Activated T-cell treated with anti-CD3 and anti-CD28 coated beads, Interleukin-2, amount 50 U/mL, for 72 hours (primary cell): ENCODE results near the gene ADTRP. TPM values are rescaled to one million over a fixed set of nuclear protein-coding genes. Genes with fewer than 3 reads are reported as not detected.

Source experiments
- ATAC-seq, 2 donors: fragments of 150-1000 bp; cut with Tn5 transposase; replicated peaks in 1 of 2; 2 replicates each; pipeline ENCODE4 v1.10.0; 2021; ENCODE audit warnings: moderate library complexity in 2 of 2, mild to moderate bottlenecking in 1 of 2
- DNase-seq, 2 donors: peaks; one replicate each; pipeline ENCODE4 v3.0.0; 2021 to 2022; ENCODE audit warnings: mixed read lengths in 1 of 2
- H3K27ac Mint-ChIP-seq: one replicate; pipeline ENCODE4 v1.8.0; 2022; ENCODE audit warnings: mild to moderate bottlenecking, moderate library complexity, mixed read lengths
- H3K27me3 Mint-ChIP-seq: one replicate; pipeline ENCODE4 v1.8.0; 2022; ENCODE audit warnings: low read depth, mixed read lengths
- H3K36me3 Mint-ChIP-seq, 2 donors: one replicate each; pipeline ENCODE4 v1.8.0; 2022; ENCODE audit warnings: mixed read lengths in 2 of 2, mild to moderate bottlenecking in 1 of 2; ENCODE audit not compliant: insufficient read depth in 2 of 2
- H3K4me1 Mint-ChIP-seq: one replicate; pipeline ENCODE4 v1.8.0; 2022; ENCODE audit warnings: low read depth, mixed read lengths
- H3K4me3 Mint-ChIP-seq, 2 donors: one replicate each; pipeline ENCODE4 v1.8.0; 2022; ENCODE audit warnings: mild to moderate bottlenecking in 2 of 2, mixed read lengths in 2 of 2, moderate library complexity in 2 of 2
- H3K9me3 Mint-ChIP-seq, 2 donors: one replicate each; pipeline ENCODE4 v1.8.0; 2022; ENCODE audit warnings: mixed read lengths in 2 of 2
- total RNA-seq, 2 donors: library from RNA; stranded (reverse); gene quantifications; one replicate each; pipeline ENCODE4 v1.2.3, GENCODE V29; 2022

The ADTRP gene
- total RNA-seq, 2 donors from 2014 or later = 62.4 to 71.6 TPM

DNA sequence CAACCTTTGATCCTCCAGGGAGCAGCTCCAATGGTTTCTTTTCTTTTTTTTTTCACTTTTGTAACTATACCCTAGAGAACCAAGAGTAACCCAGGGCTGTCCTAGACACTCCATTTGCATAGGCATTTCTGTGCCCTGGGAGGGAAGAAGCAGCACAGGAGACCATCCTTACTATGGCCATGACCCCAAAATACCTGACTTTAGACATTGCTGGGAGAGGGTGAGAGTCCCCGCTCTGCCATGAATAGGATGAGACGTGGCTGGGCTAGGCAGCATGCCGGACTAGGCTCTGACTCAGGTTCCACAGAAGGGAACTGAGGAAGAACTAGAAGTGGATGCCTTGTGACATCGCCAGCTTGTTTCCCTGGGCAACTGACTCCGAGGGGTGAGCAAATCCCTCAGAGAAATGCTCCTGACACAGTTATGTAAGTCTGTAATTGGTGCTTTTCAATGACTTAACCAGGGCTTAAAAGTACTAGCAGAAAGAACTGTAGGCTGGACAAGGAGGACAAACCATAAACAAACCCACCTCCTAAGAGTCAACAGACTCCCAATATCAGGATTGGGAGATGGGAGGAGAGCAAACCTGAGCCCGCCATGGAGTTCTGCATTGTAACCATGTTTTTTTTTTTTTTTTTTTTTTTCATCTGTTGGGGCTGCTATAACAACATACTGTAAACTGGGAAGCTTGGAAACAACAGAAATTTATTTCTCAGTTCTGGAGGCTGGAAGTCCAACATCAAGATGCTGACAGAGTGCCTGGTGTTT lies 910 bp upstream of the ADTRP start:
- DNase-seq = no peak
- Mint-ChIP-seq H3K36me3 (peaks cover 2 to 4% of the 10 kb centered on the region in 2 donors), H3K4me3 (no peak overlapping the region), H3K9me3 (peaks cover 5 to 8% of the 10 kb centered on the region in 2 donors), H3K27me3 (peaks cover 9% of the 10 kb centered on the region), H3K27ac (no peak overlapping the region), H3K4me1 (peaks cover 2% of the 10 kb centered on the region)
- ATAC-seq = no peak

DNA sequence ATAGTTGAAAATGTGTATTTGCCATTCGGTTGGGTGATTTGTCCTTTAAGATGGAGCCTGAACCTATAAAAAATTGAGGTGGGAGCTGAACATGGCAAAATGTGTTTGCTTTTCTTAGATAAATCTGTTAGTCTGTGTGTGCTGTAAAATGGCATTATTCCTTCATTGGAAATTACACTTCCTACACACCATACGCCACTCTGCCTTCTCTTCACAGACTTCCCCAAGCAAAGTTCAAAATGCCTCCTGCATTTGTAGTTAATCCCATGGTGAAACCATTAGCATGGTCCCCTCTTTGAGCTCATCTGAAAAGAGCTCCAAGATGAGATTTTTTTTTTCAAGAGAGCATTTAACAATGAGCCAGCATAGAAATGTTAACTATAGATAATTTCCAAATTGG lies 567 bp downstream of the ADTRP start:
- peaks cover 0 to 2% of the 10 kb centered on the region in 2 donors for H3K36me3 Mint-ChIP-seq
- no peak overlapping the region for H3K27ac Mint-ChIP-seq
- peaks cover 2% of the 10 kb centered on the region for H3K27me3 Mint-ChIP-seq
- no peak overlapping the region for H3K4me3 Mint-ChIP-seq
- peaks cover 1% of the 10 kb centered on the region for H3K4me1 Mint-ChIP-seq
- no peak for DNase-seq
- H3K9me3 Mint-ChIP-seq = peaks cover 2% of the 10 kb centered on the region in 2 donors
- no peak for ATAC-seq

DNA sequence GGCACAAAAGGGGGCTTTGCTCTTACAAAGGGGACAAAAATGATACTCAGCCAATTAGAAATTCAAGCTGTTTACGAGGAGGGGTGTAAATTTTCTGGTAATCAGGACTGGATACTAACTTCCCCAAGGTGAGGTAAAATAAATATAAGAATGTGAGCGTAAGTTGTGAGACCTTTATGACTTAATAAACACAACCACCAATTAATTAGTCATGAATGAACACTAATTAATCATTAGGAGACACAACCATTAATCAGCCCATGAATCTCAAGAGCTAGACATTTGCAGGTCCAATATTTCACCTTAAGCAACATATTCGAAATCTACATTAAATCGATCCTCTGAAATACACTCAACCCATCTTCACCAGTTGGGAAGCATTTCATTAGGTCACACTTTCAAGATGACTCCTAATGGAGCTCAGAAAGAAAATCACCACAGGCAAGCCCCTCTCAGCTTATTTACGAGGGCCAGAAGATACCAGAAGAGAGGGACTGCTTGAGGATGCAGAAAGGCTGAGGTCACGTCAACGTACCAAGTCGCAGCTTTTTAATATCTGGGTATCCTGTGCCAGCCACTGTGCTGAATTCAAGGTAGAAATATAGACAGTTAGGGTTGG lies 2.7 kb downstream of the ADTRP start:
- DNase-seq = no peak
- ATAC-seq = no peak
- Mint-ChIP-seq H3K36me3 (no peaks in the 10 kb centered on the region), H3K9me3 (no peaks in the 10 kb centered on the region), H3K27ac (no peak overlapping the region), H3K4me1 (peaks cover 8% of the 10 kb centered on the region), H3K27me3 (peaks cover 6% of the 10 kb centered on the region), H3K4me3 (no peak overlapping the region)

DNA sequence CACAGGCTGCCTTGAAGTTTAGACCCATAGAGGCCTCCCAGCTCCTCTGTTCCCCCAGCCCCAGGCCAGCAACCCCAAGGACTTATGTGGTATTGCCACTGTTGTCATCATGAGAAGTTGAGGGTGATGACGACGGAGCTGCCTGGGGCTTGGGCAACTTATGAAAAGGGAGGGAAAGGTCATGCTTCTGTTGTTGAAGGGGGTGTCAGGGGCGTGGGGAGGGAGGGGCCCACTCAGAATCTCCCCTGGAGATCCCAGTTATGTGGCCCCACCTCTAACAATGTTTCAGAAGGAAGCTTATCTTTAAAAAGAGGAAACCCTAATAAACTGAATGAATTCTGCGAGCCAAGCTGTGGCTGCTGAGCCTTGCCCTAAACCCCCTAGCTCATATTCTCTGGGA lies 4.2 kb downstream of the ADTRP start:
- Mint-ChIP-seq H3K4me3 (no peak overlapping the region), H3K4me1 (peaks cover 8% of the 10 kb centered on the region), H3K27ac (no peak overlapping the region), H3K9me3 (no peaks in the 10 kb centered on the region), H3K27me3 (peaks cover 6% of the 10 kb centered on the region), H3K36me3 (no peaks in the 10 kb centered on the region)
- no peak for DNase-seq
- ATAC-seq = no peak

GRCh38 chr6:11773581-11773980 lies 5.0 kb downstream of the ADTRP start:
- Mint-ChIP-seq H3K4me3 (no peak overlapping the region), H3K9me3 (no peaks in the 10 kb centered on the region), H3K36me3 (no peaks in the 10 kb centered on the region), H3K27ac (no peak overlapping the region), H3K4me1 (peaks cover 15% of the 10 kb centered on the region), H3K27me3 (peaks cover 13% of the 10 kb centered on the region)
- no peak for ATAC-seq
- DNase-seq = no peak

DNA sequence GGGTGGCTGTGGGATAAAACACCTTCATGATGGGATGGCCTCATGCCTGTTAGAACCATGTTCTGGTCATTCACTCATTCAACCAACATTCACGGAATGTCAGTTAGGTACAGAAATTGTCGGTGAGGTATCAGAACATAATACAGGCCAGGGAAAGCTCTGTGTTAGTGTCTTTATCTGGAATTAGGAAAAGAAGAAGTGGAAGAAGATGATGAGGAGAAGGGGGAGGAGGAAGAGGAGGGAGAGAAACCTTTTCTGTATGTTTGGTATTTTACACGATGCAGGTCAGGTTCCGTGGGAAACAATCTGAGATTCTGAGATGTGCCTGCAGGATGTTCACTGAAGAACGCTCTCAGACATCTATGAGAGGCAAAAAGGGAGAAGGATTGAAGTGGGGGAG lies 5.6 kb downstream of the ADTRP start:
- ATAC-seq (no peak), DNase-seq (no peak)
- Mint-ChIP-seq H3K4me3 (no peak overlapping the region), H3K4me1 (peaks cover 20% of the 10 kb centered on the region), H3K27me3 (peaks cover 17% of the 10 kb centered on the region), H3K36me3 (no peaks in the 10 kb centered on the region), H3K27ac (no peak overlapping the region), H3K9me3 (no peaks in the 10 kb centered on the region)

DNA sequence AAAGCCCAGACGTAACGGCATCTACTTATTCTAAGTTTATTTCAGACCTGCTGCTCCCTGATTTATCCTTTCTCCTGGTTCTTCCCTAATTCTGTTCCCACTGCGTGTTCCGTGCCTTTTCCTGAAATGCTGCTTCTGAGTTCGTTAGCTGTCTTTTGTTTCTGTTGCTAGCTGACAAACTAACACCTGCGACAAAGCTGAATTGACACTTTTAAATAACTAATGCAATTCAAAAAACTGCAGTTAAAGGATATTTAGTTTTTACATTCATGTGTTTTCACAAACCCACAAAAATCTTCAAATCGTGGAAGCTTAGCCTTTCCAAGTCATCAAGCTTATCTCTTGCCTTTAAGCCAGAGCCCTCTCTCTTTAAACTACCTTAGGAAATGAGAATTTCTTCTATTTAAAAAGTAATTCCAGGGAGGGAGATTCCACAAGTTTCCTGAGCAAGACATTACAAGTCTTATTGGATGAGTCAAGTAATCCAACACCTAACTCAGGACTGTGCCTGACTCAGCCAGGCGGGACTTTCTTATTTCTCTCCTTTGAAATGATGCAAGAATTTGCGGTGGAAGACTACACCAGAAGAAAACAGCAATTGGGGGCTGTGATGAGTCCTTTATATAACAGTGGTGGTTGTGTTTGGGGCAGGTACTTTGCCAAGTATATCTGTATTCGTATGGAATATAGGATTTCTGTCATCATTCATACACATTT lies 6.3 kb downstream of the ADTRP start:
- Mint-ChIP-seq H3K4me1 (peaks cover 26% of the 10 kb centered on the region), H3K27me3 (peaks cover 17% of the 10 kb centered on the region), H3K9me3 (no peaks in the 10 kb centered on the region), H3K27ac (peak overlapping the region; percentile 29), H3K4me3 (no peak overlapping the region), H3K36me3 (no peaks in the 10 kb centered on the region)
- DNase-seq (no peak), ATAC-seq (peak; percentile 46 to 68)

GRCh38 chr6:11771473-11772048 lies 7.0 kb downstream of the ADTRP start:
- Mint-ChIP-seq H3K36me3 (no peaks in the 10 kb centered on the region), H3K4me1 (peaks cover 33% of the 10 kb centered on the region), H3K27me3 (peaks cover 17% of the 10 kb centered on the region), H3K27ac (no peak overlapping the region), H3K4me3 (no peak overlapping the region), H3K9me3 (no peaks in the 10 kb centered on the region)
- DNase-seq (no peak), ATAC-seq (peak in 1 of 2 donors; percentile 38)

- no peaks in the 10 kb centered on the region for H3K36me3 Mint-ChIP-seq
- DNase-seq (no peak), ATAC-seq (no peak)
- peaks cover 17% of the 10 kb centered on the region for H3K27me3 Mint-ChIP-seq
- no peak overlapping the region for H3K4me3 Mint-ChIP-seq
- peaks cover 41% of the 10 kb centered on the region for H3K4me1 Mint-ChIP-seq
- no peaks in the 10 kb centered on the region for H3K9me3 Mint-ChIP-seq
- H3K27ac Mint-ChIP-seq = no peak overlapping the region
Observed at GRCh38 chr6:11770546-11771466, 7.8 kb downstream of the ADTRP start.

GRCh38 chr6:11769811-11770545 lies 8.6 kb downstream of the ADTRP start:
- no peak overlapping the region for H3K4me3 Mint-ChIP-seq
- peaks cover 47% of the 10 kb centered on the region for H3K4me1 Mint-ChIP-seq
- H3K36me3 Mint-ChIP-seq = no peaks in the 10 kb centered on the region
- H3K27ac Mint-ChIP-seq = no peak overlapping the region
- DNase-seq (no peak), ATAC-seq (no peak)
- peaks cover 17% of the 10 kb centered on the region for H3K27me3 Mint-ChIP-seq
- H3K9me3 Mint-ChIP-seq = no peaks in the 10 kb centered on the region

GRCh38 chr6:11769244-11769643 lies 9.4 kb downstream of the ADTRP start:
- Mint-ChIP-seq H3K4me3 (no peak overlapping the region), H3K27me3 (peaks cover 17% of the 10 kb centered on the region), H3K4me1 (peaks cover 55% of the 10 kb centered on the region), H3K27ac (no peak overlapping the region), H3K36me3 (no peaks in the 10 kb centered on the region), H3K9me3 (no peaks in the 10 kb centered on the region)
- no peak for DNase-seq
- ATAC-seq = no peak
